Measurements from ENCODE around the gene MAN1C1.
A peak's percentile ranks its signal among the peaks of the same experiment; 100 is the strongest.

Gene MAN1C1

GRCh38 chr1:25744636-25745425 is 128.2 kb downstream of the MAN1C1 start:
- H3K27ac ChIP-seq (ENCODE audit: insufficient read depth, low read length, poor library complexity, severe bottlenecking): no peak overlapping the region
- no peak overlapping the region for H3K4me3 ChIP-seq (ENCODE audit: insufficient read depth, low read depth, low read length, poor library complexity, severe bottlenecking)
- H3K9me3 ChIP-seq (ENCODE audit: control insufficient read depth, low read length): no peaks in the 10 kb centered on the region
- H3K27me3 ChIP-seq (replicated peaks; ENCODE audit: control insufficient read depth, insufficient read depth, low read length, poor library complexity, severe bottlenecking): no peaks in the 10 kb centered on the region
- peaks cover 10% of the 10 kb centered on the region for H3K36me3 ChIP-seq (ENCODE audit: control insufficient read depth, insufficient read depth, low read length)
- no peak for DNase-seq
- H3K4me1 ChIP-seq (ENCODE audit: control insufficient read depth, insufficient read depth, low read length, poor library complexity, severe bottlenecking): no peaks in the 10 kb centered on the region

- no peaks in the 10 kb centered on the region for H3K4me1 ChIP-seq (ENCODE audit: control insufficient read depth, insufficient read depth, low read length, poor library complexity, severe bottlenecking)
- no peak for DNase-seq
- no peak overlapping the region for H3K4me3 ChIP-seq (ENCODE audit: insufficient read depth, low read depth, low read length, poor library complexity, severe bottlenecking)
- H3K36me3 ChIP-seq (ENCODE audit: control insufficient read depth, insufficient read depth, low read length): peaks cover 17% of the 10 kb centered on the region
- no peaks in the 10 kb centered on the region for H3K9me3 ChIP-seq (ENCODE audit: control insufficient read depth, low read length)
- H3K27ac ChIP-seq (ENCODE audit: insufficient read depth, low read length, poor library complexity, severe bottlenecking): no peak overlapping the region
- no peaks in the 10 kb centered on the region for H3K27me3 ChIP-seq (replicated peaks; ENCODE audit: control insufficient read depth, insufficient read depth, low read length, poor library complexity, severe bottlenecking)
Measured at GRCh38 chr1:25746299-25747045, 129.9 kb downstream of the MAN1C1 start.

- H3K27me3 ChIP-seq (replicated peaks; ENCODE audit: control insufficient read depth, insufficient read depth, low read length, poor library complexity, severe bottlenecking): no peaks in the 10 kb centered on the region
- H3K4me3 ChIP-seq (ENCODE audit: insufficient read depth, low read depth, low read length, poor library complexity, severe bottlenecking): no peak overlapping the region
- H3K4me1 ChIP-seq (ENCODE audit: control insufficient read depth, insufficient read depth, low read length, poor library complexity, severe bottlenecking): no peaks in the 10 kb centered on the region
- DNase-seq: no peak
- H3K36me3 ChIP-seq (ENCODE audit: control insufficient read depth, insufficient read depth, low read length): peaks cover 18% of the 10 kb centered on the region
- no peak overlapping the region for H3K27ac ChIP-seq (ENCODE audit: insufficient read depth, low read length, poor library complexity, severe bottlenecking)
- no peaks in the 10 kb centered on the region for H3K9me3 ChIP-seq (ENCODE audit: control insufficient read depth, low read length)
Measured at GRCh38 chr1:25747046-25747719, 130.6 kb downstream of the MAN1C1 start.

GRCh38 chr1:25748531-25749205 is 132.1 kb downstream of the MAN1C1 start:
- Histone ChIP-seq H3K27me3 (replicated peaks; ENCODE audit: control insufficient read depth, insufficient read depth, low read length, poor library complexity, severe bottlenecking) (no peaks in the 10 kb centered on the region), H3K27ac (ENCODE audit: insufficient read depth, low read length, poor library complexity, severe bottlenecking) (no peak overlapping the region)

GRCh38 chr1:25750923-25751605 is 134.5 kb downstream of the MAN1C1 start:
- H3K27me3 ChIP-seq (replicated peaks; ENCODE audit: control insufficient read depth, insufficient read depth, low read length, poor library complexity, severe bottlenecking): no peaks in the 10 kb centered on the region

More at GRCh38 chr1:25748531-25749205, 132.1 kb downstream of the MAN1C1 start:
- H3K4me3 ChIP-seq (ENCODE audit: insufficient read depth, low read depth, low read length, poor library complexity, severe bottlenecking): no peak overlapping the region
- no peaks in the 10 kb centered on the region for H3K4me1 ChIP-seq (ENCODE audit: control insufficient read depth, insufficient read depth, low read length, poor library complexity, severe bottlenecking)
- no peaks in the 10 kb centered on the region for H3K9me3 ChIP-seq (ENCODE audit: control insufficient read depth, low read length)
- peaks cover 27% of the 10 kb centered on the region for H3K36me3 ChIP-seq (ENCODE audit: control insufficient read depth, insufficient read depth, low read length)
- no peak for DNase-seq

GRCh38 chr1:25754470-25755181 is 138.0 kb downstream of the MAN1C1 start:
- Histone ChIP-seq H3K27me3 (replicated peaks; ENCODE audit: control insufficient read depth, insufficient read depth, low read length, poor library complexity, severe bottlenecking) (no peaks in the 10 kb centered on the region), H3K36me3 (ENCODE audit: control insufficient read depth, insufficient read depth, low read length) (peaks cover 26% of the 10 kb centered on the region), H3K27ac (ENCODE audit: insufficient read depth, low read length, poor library complexity, severe bottlenecking) (no peak overlapping the region)

More at GRCh38 chr1:25750923-25751605, 134.5 kb downstream of the MAN1C1 start:
- H3K9me3 ChIP-seq (ENCODE audit: control insufficient read depth, low read length): no peaks in the 10 kb centered on the region
- peaks cover under 1% of the 10 kb centered on the region for H3K4me1 ChIP-seq (ENCODE audit: control insufficient read depth, insufficient read depth, low read length, poor library complexity, severe bottlenecking)
- no peak for DNase-seq
- peaks cover 33% of the 10 kb centered on the region for H3K36me3 ChIP-seq (ENCODE audit: control insufficient read depth, insufficient read depth, low read length)
- no peak overlapping the region for H3K4me3 ChIP-seq (ENCODE audit: insufficient read depth, low read depth, low read length, poor library complexity, severe bottlenecking)
- H3K27ac ChIP-seq (ENCODE audit: insufficient read depth, low read length, poor library complexity, severe bottlenecking): no peak overlapping the region

GRCh38 chr1:25755475-25756125 is 139.0 kb downstream of the MAN1C1 start:
- peak overlapping the region; percentile 2 for H3K27ac ChIP-seq (ENCODE audit: insufficient read depth, low read length, poor library complexity, severe bottlenecking)
- H3K4me1 ChIP-seq (ENCODE audit: control insufficient read depth, insufficient read depth, low read length, poor library complexity, severe bottlenecking): peaks cover 3% of the 10 kb centered on the region
- no peaks in the 10 kb centered on the region for H3K9me3 ChIP-seq (ENCODE audit: control insufficient read depth, low read length)
- no peak overlapping the region for H3K4me3 ChIP-seq (ENCODE audit: insufficient read depth, low read depth, low read length, poor library complexity, severe bottlenecking)
- H3K27me3 ChIP-seq (replicated peaks; ENCODE audit: control insufficient read depth, insufficient read depth, low read length, poor library complexity, severe bottlenecking): no peaks in the 10 kb centered on the region
- peaks cover 22% of the 10 kb centered on the region for H3K36me3 ChIP-seq (ENCODE audit: control insufficient read depth, insufficient read depth, low read length)
- no peak for DNase-seq

More at GRCh38 chr1:25754470-25755181, 138.0 kb downstream of the MAN1C1 start:
- H3K4me3 ChIP-seq (ENCODE audit: insufficient read depth, low read depth, low read length, poor library complexity, severe bottlenecking): no peak overlapping the region
- no peak for DNase-seq
- H3K9me3 ChIP-seq (ENCODE audit: control insufficient read depth, low read length): no peaks in the 10 kb centered on the region
- peaks cover 3% of the 10 kb centered on the region for H3K4me1 ChIP-seq (ENCODE audit: control insufficient read depth, insufficient read depth, low read length, poor library complexity, severe bottlenecking)

- Histone ChIP-seq H3K4me3 (ENCODE audit: insufficient read depth, low read depth, low read length, poor library complexity, severe bottlenecking) (no peak overlapping the region), H3K27ac (ENCODE audit: insufficient read depth, low read length, poor library complexity, severe bottlenecking) (no peak overlapping the region), H3K36me3 (ENCODE audit: control insufficient read depth, insufficient read depth, low read length) (peaks cover 19% of the 10 kb centered on the region), H3K4me1 (ENCODE audit: control insufficient read depth, insufficient read depth, low read length, poor library complexity, severe bottlenecking) (peaks cover 3% of the 10 kb centered on the region), H3K27me3 (replicated peaks; ENCODE audit: control insufficient read depth, insufficient read depth, low read length, poor library complexity, severe bottlenecking) (no peaks in the 10 kb centered on the region), H3K9me3 (ENCODE audit: control insufficient read depth, low read length) (no peaks in the 10 kb centered on the region)
- DNase-seq: no peak
Measured at GRCh38 chr1:25756215-25756614, 139.6 kb downstream of the MAN1C1 start.

All from effector memory CD4-positive, alpha-beta T cell (primary cell).